Glomerular endothelial cell (primary cell): ENCODE data around the gene FOXO4. TPM values are rescaled to one million over a fixed set of nuclear protein-coding genes. Genes with fewer than 3 reads are reported as not detected.
"Not testable (repeated sequence)": the region's sequence is repeated elsewhere in the genome, so short reads cannot be mapped to it uniquely, and the experiment has no call there.

Experiments used
- DNase-seq: peaks from one replicate; pipeline ENCODE4 v3.0.0-alpha.2; 2011; ENCODE audit warnings: low read depth, low spot score; ENCODE audit errors: extremely low read depth
- total RNA-seq: library from RNA; depleted of rRNA; stranded (reverse); fragments of >200 nt; gene quantifications from 2 replicates; pipeline ENCODE4 v1.2.3, GENCODE V29; 2015

Gene FOXO4, protein sequence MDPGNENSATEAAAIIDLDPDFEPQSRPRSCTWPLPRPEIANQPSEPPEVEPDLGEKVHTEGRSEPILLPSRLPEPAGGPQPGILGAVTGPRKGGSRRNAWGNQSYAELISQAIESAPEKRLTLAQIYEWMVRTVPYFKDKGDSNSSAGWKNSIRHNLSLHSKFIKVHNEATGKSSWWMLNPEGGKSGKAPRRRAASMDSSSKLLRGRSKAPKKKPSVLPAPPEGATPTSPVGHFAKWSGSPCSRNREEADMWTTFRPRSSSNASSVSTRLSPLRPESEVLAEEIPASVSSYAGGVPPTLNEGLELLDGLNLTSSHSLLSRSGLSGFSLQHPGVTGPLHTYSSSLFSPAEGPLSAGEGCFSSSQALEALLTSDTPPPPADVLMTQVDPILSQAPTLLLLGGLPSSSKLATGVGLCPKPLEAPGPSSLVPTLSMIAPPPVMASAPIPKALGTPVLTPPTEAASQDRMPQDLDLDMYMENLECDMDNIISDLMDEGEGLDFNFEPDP
- total RNA-seq, result 6.5 and 10.0 TPM in 2 replicates

DNA sequence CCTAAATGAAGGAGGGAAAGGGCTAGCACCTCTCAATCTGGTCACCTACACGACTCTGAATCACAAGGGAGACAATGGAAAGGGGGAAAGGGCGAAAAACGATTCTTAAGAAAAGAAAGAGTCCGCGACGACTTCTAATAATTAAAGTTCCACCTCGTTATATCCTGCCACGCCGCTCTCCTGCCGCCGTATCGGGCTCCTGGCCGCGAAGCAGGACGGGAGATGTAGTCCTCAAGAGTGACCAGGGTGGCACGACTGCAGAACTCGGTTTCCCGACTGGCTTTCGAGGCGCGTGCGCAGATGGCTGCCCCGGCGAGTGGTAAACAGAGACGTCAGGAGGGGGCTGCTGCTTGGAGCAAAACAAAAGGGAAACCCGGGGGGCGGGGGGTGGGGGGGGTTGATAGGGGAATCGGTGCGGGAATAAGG is at the start of gene FOXO4:
TSS of gene FOXO4 (plus strand) at position 297 of the 426 bp plus-strand sequence. CDS start 678 bp downstream, outside the sequence.
- no peak for DNase-seq

DNA sequence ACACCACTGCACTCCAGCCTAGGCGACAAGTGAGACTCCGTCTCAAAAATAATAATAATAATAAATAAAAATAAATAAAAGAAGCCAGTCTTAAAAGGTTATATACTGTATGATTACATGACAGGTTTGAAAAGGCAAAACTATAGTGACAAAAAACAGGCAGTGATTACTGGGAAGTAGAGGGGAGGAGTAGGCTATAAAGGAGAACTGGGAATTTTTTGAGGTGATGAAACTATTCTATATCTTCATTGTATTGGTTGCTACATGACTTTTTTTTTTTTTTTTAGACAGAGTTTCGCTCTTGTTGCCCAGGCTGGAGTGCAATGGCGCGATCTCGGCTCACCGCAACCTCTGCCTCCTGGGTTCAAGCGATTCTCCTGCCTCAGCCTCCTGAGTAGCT is 47.8 kb upstream of the FOXO4 start:
- not testable (repeated sequence) for DNase-seq

DNA sequence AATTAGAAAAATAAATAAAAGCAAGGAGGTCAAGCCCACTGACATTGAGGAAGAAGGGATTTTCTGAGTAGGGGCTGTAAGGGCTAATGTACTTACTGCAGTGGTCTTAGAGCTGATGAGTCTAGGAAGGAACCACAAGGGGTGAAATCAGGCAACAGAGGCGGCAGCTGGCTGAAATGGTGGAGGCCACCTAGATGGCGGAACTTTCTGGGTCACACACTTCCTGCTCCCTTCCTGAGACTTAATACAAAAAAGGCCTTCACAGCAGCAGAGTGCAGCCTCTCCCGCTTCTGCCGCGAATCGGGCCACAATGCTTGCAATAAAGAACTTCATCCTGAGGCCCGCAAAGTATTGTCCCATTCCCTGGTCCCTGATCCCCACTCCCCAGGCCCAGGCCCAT is 42.9 kb upstream of the FOXO4 start:
- no peak for DNase-seq

DNA sequence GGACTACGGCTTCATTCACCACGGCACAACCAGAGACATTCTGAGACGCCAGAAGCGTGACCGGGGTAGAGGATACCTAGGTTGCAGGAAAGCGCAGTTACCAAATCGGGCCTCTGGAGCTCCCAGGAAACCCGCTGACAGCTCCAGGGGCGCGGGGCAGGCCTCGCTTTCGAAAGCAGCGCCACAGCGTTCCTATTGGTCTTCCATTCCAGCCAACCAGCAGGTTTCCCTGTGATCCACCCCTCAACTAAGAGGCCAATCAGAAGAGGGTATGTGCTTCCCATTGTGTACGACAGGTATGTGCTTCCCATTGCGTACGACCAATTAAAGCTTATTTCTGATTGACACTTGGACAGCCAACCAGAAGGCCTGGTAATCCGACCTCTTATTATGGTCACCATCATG is 42.4 kb upstream of the FOXO4 start:
- no peak for DNase-seq

DNA sequence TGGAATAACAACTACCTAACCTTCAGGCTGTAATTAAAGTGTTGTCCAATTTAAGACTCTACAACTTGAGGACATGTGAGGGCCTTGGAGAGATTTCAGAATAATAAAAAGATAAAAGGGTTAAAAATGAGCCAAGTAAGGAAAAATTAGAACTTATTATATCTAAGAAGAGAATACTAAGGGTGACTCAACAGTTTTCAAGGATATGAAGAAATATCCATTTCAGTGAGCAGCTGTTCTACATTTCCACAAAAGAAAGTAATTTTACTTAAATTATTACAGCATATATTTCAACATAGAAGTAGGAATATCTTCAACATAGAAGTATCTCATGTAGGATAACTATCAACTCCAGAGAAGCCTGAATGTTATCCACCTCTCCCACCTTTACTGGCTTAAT is 38.8 kb upstream of the FOXO4 start:
- no peak for DNase-seq

DNA sequence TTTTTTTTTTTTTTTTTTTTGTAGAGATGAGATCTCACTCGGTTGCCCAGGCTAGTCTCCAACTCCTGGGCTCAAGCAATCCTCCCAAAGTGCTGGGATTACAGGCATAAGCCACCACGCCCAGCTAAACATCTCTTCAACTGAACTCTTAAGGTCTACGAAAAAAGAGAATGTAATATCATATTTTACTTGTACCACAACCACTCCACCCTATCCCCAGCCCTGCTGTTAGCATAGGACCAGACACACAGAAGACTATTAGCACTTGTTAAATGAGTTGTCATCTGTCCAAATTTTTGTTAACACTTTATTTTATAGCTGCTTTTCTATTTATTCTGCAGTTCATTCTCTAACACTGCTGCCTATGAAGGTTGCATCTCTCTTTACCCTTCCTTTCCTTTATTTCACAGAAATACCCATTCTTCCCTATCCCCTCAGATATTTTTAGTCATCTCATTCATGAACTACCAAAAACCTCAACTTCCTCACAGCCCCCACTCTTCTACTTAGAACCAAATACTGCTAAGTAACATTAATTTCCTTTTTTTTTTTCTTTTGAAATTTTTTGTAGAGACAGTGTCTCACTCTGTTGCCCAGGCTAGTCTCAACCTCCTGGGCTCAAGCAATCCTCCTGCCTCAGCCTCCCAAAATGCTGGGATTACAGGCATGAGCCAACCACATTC is 37.7 kb upstream of the FOXO4 start:
- DNase-seq, result no peak

DNA sequence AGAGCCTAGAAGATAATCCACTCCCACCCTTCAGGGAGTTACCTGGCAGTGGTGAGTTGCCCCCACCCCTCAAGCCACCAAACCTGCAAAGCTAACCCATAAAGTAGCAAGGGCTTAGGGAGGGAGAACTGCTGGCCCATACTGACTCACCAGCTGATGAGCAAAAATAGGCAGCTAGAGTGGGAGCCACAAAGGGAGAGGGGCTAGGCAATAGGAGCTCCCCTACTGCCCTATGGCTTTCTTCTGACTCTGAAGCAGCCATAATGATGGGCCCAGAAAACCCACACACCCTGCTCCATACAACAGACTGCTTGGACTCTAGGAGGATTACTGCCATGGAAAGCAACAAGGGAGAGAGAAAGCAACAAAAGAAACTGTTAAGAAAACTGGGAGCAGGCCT is 35.5 kb upstream of the FOXO4 start:
- DNase-seq, result no peak

DNA sequence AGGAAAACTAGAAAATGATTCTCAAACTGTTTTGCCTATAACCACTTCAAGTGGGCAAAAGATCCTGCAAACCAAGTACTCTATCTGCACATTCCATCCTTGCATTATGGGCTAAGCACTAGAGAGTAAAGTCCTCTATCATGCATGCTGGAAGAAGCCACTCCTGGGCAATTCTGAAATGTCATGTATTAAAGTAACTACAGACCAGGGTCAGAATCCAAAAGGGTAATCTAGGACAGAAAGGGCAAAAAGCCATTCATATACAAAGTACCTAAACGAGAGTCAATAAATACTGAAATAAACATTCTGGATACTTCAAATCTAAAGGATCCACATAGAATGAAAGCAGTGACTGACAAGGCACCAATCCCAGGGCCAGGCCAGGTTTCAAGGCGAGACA is 28.6 kb upstream of the FOXO4 start:
- DNase-seq, result no peak

DNA sequence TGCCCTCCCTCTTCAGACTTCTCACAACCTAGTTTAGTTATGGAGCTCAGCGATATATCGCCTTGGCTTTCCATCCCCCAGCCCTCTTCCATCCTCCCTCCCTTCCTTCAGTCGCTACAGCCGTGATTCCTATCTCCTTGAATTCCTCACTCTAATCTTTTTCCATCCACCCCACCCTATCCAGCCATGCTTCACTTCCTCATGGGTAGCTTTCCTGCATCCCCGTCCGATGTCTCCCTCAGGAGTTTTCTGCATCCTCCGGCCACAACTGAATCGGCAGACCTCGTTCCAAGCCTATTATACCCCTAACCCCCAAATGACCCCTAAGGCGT is 28.0 kb upstream of the FOXO4 start:
- DNase-seq, result no peak

DNA sequence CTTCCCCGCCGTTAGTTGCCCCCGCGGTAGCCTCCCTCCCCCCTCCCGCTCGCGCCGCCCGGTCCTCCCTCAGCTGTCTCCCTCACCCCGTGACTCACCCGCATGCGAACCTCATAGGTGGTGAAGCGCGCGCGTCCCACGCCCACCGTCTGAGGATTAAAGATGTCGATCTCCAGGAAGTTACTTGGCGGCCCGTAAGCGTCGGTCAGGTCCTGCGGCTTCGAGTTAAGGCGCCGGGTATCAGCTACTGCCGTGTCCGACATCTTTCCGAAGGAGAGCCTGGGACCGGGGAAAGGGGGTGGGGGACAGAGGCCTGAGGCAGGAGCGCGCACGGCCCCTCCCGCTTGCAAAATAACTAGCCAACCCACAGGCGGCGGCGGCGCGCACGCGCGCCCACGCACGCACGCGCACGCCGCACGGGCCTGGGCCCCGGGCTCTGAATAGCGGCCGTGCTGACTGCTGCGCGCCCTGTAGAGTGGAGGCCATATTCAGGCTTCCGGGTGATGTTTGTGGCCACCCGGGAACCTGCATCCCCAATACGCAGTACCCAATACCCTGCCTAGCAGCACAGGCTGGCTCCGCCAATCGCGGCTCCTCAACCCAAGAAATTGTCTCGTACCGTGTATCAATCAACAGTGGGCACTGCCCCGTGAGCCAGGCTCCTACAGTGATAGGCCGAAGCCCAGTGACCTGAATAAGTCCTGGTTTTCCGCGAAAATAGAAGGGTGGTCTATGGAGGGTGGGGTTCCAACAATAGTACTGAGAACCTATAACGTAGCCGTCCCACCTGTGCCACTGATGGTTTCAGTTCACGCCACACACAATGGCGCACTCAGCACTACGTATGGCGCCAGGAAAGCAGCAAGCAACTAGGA is 27.4 kb upstream of the FOXO4 start, which contains the start of gene SNX12:
TSS of gene SNX12 (minus strand) at position 291 of the 875 bp plus-strand sequence. CDS start at position 263, 28 bp downstream.
- DNase-seq, result peak; percentile 56

DNA sequence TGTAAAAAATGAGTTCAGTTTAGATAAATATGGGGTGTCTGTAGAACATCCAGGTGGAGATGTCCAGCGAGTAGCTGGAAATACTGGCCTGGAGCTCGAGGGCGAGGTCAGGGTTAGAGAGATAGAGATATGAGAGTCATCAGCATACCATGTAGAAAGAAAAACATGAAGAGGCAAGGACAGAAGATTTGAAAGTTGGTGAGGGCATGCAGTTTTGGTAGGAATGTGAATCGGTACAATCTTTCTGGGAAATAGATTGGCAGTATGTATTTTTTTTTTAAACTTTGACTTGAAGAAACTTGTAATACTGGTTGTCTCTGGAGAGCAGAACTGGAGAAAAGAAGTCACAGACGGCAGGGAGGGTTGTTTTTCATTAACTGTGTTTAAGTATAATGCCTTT is 25.1 kb upstream of the FOXO4 start:
- no peak for DNase-seq

DNA sequence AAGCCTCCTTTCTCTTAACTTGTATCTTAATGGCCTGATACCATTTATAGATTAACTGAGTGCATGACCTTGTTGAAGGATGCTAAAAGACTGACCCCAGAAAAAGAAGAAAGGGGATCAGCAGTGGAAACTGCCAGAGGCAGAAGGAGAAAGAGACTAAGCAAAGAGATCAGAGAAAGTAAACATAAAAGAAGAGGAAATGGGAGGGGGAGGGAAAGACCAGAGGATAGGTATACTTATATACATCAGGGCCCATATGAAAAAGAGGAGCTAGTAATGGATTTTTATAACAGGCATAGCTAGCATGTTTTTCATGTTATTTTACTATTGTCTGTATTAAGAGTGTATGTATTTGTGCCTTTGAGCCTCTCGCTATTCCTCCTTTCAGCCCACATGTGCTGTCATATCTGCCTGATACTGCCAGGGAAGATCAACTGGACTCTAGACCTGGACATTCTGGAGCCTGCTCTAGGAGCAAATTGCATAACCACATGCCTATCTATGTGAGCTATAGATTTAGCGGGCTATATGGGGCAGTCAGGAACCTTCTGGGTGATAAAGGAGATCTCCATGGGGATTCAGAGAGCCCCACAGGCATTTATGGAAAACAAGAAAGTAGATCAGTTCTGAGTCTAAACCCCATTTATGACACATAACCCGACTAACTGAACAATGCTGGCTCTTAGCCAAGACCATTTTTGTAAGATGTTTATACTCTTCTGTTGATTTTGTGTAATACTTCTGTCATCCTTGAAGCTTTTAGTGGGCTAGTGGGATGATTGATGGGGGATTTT is 14.1 kb upstream of the FOXO4 start:
- no peak for DNase-seq

DNA sequence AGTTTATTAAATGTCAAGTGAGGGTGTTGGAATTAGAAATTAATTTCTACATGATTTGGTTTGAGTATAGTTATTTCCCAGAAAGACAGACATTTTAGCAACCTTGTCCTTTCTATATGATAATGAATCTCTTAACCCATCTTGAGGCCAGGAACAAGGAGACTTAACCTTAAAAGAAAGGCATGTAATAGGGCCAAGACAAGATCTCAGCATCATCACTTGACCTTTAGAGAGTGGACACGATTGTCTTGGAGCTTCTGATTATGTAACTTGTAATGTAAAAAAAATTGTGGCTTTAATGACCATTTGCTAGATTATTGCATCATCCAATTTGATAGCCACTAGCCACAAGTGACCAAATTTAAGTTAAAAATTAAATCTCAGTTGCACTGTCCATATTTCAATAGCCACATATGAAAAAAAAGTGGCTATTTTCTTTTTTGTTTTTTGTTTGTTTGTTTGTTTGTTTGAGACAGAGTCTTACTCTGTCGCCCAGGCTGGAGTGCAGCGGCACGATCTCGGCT is 13.5 kb upstream of the FOXO4 start:
- DNase-seq, result no peak

DNA sequence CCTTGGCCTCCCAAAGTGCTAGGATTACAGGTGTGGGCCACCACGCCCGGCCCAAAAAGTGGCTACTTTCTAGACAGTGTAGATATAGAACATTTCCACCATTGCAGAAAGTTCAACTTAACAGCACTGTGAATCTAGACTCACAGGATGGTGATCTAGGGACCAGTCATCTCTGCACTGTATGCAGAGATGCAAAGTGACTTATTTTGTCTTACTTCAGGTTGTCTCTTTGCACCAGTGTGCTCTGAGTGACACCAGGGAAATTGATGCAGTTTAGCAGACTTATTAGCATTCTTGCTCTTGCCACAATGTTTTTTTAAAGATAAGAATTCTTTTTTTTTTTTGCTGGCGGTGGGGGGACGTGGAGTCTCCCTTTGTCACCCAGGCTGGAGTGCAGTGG is 12.8 kb upstream of the FOXO4 start:
- no peak for DNase-seq

DNA sequence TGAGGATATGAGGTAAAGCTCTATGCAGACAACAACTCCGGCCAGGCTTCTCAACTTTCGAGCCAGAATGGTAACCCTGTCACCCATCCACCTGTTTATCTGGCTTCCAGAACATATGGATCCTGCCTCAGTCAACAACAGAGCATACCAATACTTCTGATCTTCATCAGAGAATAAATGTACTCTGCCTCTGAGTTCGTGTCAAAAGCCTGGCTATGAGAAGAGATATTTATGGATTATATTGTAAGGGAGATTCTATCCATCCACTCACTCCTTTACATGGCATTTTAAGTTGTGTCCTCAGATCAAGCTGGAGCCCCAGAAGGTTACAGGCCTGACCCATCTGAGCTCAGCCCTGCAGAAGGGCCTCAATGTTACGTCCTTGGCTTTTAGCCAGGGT is 9.8 kb upstream of the FOXO4 start:
- no peak for DNase-seq

DNA sequence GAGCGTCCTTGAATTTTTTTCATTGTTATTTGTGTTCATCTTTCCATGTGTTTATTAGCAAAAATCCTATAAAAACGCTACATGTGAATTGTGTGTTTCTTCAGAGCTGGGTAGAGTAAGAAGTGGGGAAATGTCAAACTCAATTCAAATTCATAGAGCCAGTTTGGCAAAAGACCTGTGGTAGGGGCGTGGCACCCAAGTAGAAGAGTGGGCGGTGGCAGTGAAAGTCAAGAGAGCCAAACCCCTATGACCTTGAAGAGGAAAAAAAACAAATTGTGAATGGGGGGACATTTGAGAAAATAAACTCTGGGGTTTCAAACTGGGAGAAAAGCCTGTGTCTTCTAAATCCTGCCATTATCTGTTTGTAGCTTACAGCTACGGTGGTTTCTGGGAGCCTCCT is 4.4 kb upstream of the FOXO4 start:
- DNase-seq, result no peak

DNA sequence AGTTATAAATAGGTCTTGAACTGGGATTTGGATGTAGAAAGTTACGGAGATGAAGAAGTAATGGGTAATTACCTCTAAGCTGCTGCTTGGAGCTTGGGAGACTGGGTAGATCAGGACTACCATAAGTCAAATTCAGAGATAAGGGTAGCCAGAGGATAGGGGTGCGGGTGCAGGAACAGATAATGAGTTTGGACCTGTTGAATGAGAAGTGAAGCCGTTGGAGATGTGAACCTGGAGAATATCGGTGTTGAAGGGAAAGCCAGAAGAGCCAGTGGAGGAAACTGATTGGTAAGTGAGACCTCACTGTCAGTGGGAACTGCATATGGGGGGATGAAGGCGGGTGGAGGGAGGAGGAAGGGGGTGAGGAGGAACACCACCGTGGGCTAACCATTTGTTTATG is 618 bp upstream of the FOXO4 start:
- no peak for DNase-seq

DNA sequence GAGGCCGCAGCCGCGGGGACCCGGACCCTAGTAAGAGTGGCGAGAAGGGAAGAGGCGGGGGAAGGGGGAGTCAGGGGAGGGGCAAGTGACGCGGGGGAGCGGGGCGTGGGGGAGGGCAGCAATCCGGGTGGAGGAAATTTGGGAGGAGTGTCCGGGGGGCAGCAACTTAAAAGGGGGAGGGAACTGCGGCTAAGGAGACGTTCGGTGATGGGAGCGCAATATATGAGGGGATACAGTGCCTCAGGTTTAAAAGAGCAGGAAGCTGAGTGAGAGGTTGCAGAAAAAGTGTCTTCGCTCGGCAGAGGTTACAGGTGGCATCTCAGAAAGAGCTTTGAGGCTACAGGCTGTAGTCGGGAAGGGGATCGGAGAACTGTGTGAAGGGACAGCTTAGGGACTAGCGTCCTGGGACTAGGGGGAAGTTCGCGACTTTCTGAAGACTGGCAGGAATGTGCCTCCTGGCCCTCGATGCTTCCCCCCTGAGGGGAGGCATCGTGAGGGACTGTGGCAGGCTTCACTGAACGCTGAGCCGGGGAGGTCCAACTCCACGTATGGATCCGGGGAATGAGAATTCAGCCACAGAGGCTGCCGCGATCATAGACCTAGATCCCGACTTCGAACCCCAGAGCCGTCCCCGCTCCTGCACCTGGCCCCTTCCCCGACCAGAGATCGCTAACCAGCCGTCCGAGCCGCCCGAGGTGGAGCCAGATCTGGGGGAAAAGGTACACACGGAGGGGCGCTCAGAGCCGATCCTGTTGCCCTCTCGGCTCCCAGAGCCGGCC is 519 bp downstream of the FOXO4 start:
- DNase-seq, result no peak

DNA sequence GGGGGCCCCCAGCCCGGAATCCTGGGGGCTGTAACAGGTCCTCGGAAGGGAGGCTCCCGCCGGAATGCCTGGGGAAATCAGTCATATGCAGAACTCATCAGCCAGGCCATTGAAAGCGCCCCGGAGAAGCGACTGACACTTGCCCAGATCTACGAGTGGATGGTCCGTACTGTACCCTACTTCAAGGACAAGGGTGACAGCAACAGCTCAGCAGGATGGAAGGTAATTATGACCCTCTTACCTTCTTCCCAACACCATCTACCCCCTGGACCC is 1.0 kb downstream of the FOXO4 start:
- no peak for DNase-seq

DNA sequence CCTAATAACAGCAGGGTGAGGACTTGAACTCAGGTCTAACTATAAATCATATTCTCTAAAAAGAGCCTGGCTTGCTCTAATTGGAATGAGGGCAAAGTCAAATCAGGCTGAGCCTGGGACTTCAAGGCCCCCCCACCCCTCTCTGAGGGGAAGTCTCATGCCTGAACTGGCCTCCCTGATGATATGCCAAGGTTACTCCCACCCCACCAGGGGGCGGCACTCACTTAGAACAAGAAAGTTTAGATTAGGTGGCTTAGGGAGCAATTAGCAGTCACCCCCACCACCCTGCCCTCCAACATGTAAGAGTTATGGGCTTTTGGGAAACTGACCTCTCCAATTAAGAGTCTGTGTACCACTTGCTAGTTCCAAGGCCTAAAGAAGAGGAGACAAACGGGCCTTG is 2.7 kb downstream of the FOXO4 start:
- no peak for DNase-seq
